ENCODE data around the gene SMAD3. TPM values are rescaled to one million over a fixed set of nuclear protein-coding genes. Genes with fewer than 3 reads are reported as not detected.
A peak's percentile ranks its signal among the peaks of the same experiment; 100 is the strongest.

The SMAD3 gene
- total and polyA plus RNA-seq, 10 of the 15 experiments (the other 5 are each of a cell fraction or from before 2014, with no cell fraction given): 5.6 to 43.2 (median 16.0) TPM

DNA sequence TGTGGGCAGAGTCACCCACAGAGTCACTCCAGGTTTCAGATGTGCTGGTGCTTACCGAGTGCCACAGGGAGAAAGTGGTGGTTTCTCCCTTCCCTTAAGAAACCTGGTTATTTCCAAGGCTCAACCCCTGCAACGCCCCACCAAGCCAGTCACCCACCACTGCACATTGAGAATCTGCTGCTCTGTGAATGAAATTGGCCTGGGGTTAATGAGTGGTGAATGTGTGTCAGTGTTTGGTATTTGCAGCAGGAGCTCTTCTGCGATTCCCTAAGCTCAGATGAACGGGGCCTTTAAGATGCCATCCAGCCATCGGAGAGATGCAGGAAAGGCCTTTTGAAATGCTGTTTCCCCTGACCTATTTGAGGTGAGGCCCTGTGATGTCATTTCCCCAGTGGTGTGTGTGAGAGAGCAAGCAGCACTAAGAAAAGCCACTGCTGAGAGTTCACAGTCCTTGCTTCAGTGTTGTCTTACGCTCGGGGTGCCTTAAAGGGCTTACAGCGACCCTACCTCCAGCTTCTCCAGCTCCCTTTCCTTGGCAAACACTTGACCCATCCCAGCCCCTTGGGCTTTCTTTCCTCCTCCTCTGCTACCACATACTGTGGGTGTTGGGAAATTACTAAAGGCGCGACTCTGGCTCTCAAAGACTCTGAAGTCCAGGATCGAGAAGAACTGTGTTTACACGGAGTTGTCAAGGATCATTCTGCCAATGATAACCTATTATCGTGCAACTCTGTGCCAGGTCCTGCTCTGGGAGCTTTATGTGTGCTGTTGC, 68.9 kb downstream of the SMAD3 start (continued):
- TF ChIP-seq EGR1 (IDR thresholded peaks at IDR 0.05; ENCODE audit: borderline replicate concordance in 1 of 2, low read depth in 2 of 2, low read length in 2 of 2) (0 out of 3 replicates have a peak, but pooled peaks of 1 of the 2 experiments have one; percentile 6), NFYA (IDR thresholded peaks at IDR 0.05; ENCODE audit: borderline replicate concordance, low read depth, low read length) (no peak), SMC3 (IDR thresholded peaks at IDR 0.05; ENCODE audit: borderline replicate concordance, low read length) (peak; percentile 8; the same call in 1 of the 2 replicates), ZNF24 (IDR thresholded peaks at IDR 0.05) (no peak), TAF1 (IDR thresholded peaks at IDR 0.05; ENCODE audit: borderline replicate concordance, low read depth, low read length) (peak; percentile 62; the same call in 1 of the 2 replicates), FOS (IDR thresholded peaks at IDR 0.05; ENCODE audit: borderline replicate concordance, extremely low read depth, insufficient read length) (no peak), NBN (IDR thresholded peaks at IDR 0.05) (peak; percentile 82; the same call in 1 of the 2 replicates), RELA (IDR thresholded peaks at IDR 0.05; ENCODE audit: borderline replicate concordance, partially characterized antibody) (no peak), IKZF1 (conservative IDR thresholded peaks at IDR 0.05) (peak; percentile 96), CHD2 (IDR thresholded peaks at IDR 0.05; ENCODE audit: borderline replicate concordance, low read depth, low read length) (0 out of 2 replicates have a peak, but pooled peaks have one; percentile 27), HCFC1 (IDR thresholded peaks at IDR 0.05; ENCODE audit: low read length) (no peak), SMARCA5 (IDR thresholded peaks at IDR 0.05) (no peak), ESRRA (IDR thresholded peaks at IDR 0.05; ENCODE audit: low read length) (no peak), CHD1 (IDR thresholded peaks at IDR 0.05; ENCODE audit: low read depth, low read length) (no peak)
- TF ChIP-seq, protein P1, sequence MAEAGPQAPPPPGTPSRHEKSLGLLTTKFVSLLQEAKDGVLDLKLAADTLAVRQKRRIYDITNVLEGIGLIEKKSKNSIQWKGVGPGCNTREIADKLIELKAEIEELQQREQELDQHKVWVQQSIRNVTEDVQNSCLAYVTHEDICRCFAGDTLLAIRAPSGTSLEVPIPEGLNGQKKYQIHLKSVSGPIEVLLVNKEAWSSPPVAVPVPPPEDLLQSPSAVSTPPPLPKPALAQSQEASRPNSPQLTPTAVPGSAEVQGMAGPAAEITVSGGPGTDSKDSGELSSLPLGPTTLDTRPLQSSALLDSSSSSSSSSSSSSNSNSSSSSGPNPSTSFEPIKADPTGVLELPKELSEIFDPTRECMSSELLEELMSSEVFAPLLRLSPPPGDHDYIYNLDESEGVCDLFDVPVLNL (IDR thresholded peaks at IDR 0.05; ENCODE audit: low read depth, low read length): no peak
- TF ChIP-seq, protein P2, sequence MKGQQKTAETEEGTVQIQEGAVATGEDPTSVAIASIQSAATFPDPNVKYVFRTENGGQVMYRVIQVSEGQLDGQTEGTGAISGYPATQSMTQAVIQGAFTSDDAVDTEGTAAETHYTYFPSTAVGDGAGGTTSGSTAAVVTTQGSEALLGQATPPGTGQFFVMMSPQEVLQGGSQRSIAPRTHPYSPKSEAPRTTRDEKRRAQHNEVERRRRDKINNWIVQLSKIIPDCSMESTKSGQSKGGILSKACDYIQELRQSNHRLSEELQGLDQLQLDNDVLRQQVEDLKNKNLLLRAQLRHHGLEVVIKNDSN (IDR thresholded peaks at IDR 0.05; ENCODE audit: borderline replicate concordance, extremely low read length, insufficient read depth, low read depth, low read length): no peak
- TF ChIP-seq, protein P3, sequence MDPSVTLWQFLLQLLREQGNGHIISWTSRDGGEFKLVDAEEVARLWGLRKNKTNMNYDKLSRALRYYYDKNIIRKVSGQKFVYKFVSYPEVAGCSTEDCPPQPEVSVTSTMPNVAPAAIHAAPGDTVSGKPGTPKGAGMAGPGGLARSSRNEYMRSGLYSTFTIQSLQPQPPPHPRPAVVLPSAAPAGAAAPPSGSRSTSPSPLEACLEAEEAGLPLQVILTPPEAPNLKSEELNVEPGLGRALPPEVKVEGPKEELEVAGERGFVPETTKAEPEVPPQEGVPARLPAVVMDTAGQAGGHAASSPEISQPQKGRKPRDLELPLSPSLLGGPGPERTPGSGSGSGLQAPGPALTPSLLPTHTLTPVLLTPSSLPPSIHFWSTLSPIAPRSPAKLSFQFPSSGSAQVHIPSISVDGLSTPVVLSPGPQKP (IDR thresholded peaks at IDR 0.05; ENCODE audit: low read depth, low read length): no peak
- TF ChIP-seq, protein P4, sequence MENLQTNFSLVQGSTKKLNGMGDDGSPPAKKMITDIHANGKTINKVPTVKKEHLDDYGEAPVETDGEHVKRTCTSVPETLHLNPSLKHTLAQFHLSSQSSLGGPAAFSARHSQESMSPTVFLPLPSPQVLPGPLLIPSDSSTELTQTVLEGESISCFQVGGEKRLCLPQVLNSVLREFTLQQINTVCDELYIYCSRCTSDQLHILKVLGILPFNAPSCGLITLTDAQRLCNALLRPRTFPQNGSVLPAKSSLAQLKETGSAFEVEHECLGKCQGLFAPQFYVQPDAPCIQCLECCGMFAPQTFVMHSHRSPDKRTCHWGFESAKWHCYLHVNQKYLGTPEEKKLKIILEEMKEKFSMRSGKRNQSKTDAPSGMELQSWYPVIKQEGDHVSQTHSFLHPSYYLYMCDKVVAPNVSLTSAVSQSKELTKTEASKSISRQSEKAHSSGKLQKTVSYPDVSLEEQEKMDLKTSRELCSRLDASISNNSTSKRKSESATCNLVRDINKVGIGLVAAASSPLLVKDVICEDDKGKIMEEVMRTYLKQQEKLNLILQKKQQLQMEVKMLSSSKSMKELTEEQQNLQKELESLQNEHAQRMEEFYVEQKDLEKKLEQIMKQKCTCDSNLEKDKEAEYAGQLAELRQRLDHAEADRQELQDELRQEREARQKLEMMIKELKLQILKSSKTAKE (IDR thresholded peaks at IDR 0.05; ENCODE audit: low read depth, poor library complexity, severe bottlenecking): no peak
- TF ChIP-seq, protein P5, sequence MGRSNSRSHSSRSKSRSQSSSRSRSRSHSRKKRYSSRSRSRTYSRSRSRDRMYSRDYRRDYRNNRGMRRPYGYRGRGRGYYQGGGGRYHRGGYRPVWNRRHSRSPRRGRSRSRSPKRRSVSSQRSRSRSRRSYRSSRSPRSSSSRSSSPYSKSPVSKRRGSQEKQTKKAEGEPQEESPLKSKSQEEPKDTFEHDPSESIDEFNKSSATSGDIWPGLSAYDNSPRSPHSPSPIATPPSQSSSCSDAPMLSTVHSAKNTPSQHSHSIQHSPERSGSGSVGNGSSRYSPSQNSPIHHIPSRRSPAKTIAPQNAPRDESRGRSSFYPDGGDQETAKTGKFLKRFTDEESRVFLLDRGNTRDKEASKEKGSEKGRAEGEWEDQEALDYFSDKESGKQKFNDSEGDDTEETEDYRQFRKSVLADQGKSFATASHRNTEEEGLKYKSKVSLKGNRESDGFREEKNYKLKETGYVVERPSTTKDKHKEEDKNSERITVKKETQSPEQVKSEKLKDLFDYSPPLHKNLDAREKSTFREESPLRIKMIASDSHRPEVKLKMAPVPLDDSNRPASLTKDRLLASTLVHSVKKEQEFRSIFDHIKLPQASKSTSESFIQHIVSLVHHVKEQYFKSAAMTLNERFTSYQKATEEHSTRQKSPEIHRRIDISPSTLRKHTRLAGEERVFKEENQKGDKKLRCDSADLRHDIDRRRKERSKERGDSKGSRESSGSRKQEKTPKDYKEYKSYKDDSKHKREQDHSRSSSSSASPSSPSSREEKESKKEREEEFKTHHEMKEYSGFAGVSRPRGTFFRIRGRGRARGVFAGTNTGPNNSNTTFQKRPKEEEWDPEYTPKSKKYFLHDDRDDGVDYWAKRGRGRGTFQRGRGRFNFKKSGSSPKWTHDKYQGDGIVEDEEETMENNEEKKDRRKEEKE (IDR thresholded peaks at IDR 0.05): no peak
